GM15510 (cell line): ENCODE measurements around the gene KIAA0586.

Experiments
- POLR2A ChIP-seq: IDR thresholded peaks from 3 replicates; pipeline ENCODE4 v1.6.1; 2011; ENCODE audit warnings: borderline replicate concordance; ENCODE audit not compliant: insufficient read length; ENCODE audit errors: extremely low read depth

KIAA0586 gene

DNA sequence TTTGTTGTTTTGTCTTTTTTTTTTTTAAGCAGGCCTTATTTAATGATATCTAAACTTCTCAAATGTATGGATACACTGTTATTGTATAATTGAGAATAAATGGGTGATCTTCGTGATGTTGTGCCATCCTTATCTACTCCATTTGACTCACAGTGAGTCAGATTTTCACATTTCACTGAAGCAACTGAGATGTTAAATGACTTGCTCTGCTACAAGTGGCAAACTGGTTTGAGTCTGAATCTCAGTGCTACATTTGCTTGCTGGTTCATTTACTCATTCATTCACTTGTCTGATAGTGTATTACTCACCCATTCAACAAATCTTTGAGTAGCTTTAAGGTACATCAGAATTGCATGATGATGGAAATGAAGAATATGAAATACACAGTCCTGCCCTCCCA, 2.6 kb downstream of the KIAA0586 start:
- no peak for TF ChIP-seq POLR2A

DNA sequence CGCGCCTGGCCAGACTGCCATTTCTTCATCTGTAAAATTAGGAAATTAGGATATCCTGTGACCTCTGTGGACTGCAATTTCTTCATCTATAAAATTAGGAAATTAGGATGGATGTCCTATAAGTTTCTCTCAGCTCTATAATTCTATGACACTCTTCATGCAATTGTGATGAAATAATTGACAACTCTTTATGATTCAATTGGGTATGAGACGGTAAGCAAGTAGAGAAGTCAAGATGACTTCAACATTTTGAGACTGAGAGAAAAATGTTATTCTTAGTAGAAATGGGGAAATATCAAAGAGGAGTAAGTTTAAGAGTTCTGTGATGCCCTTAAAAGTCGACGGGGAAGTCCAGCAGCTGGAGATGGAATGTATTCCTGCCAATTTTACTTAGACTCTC, 12.0 kb downstream of the KIAA0586 start:
- TF ChIP-seq POLR2A, result no peak

- TF ChIP-seq POLR2A, result no peak
Observed at GRCh38 chr14:58444627-58445026, 17.1 kb downstream of the KIAA0586 start.

GRCh38 chr14:58455593-58456265, 28.2 kb downstream of the KIAA0586 start:
- TF ChIP-seq POLR2A, result no peak

GRCh38 chr14:58460772-58461171, 33.3 kb downstream of the KIAA0586 start:
- no peak for TF ChIP-seq POLR2A

GRCh38 chr14:58463147-58463546, 35.6 kb downstream of the KIAA0586 start:
- no peak for TF ChIP-seq POLR2A

DNA sequence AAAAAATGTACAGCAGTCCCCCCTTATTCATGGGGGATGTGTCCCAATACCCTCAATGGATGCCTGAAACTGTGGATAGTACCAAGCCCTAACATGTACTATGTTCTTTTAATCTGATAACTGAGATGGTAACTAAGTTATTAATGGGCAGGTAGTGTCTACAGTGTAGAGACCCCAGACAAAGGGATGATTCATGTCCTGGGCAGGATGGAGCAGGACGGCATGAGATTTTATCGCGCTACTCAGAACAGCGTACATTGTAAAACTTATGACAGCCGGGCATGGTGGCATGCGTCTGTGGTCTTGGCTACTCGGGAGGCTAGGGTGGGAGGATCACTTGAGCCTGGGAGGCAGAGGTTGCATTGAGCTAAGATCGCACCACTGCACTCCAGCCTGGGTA, 37.1 kb downstream of the KIAA0586 start:
- TF ChIP-seq POLR2A, result no peak

DNA sequence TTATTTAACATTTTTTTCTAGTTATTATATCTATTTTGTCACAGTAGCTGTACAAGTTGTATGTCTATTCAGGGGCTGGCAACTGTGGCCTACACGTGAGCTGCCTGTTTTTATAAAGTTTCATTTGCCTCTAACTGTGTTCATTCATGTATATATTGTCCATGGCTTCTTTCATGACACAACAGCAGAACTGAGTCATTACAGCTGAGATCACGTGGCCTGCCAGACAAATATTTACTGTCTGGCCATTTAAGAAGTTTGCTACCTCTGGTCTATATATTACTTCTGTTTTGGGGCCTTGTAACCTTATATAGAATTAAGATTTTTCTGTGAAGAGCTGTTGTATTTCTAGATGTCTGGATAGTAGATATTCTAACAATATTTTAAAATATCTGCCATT, 37.9 kb downstream of the KIAA0586 start:
- TF ChIP-seq POLR2A, result no peak

DNA sequence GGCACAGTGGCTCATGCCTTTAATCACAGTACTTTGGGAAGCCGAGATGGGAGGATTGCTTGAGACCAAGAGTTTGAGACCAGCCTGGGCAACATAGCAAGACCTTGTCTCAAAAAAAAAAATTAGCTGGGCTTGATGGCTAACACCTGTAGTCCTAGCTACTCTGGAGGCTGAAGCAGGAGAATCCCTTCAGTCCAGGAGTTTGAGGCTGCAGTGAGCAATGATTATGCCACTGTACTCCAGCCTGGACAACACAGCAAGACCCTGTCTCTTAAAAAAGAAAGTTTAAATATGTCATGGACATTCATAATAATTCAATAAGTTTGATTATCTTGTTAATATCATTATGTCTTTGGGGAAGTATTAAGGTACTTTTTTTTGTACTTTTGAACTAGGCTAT, 38.9 kb downstream of the KIAA0586 start:
- TF ChIP-seq POLR2A, result no peak

DNA sequence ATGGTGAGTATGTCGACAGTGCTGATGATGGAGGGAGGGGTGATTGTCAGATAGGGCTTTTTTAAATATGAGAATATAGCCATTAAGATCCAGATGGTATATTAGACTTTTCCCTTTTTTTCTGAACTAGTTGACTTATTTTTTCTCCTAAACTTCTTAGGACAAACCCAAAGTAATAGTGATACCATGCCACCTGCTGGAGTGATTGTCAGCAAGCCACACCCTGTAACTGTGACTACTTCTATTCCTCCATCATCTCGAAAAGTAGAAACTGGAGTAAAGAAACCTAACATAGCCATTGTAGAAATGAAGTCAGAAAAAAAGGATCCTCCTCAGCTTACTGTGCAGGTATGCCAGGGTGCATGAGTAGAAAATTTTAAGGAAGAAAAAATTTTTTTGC, 40.1 kb downstream of the KIAA0586 start:
- TF ChIP-seq POLR2A, result no peak

GRCh38 chr14:58469309-58469708, 41.8 kb downstream of the KIAA0586 start:
- no peak for TF ChIP-seq POLR2A

- no peak for TF ChIP-seq POLR2A
Observed at GRCh38 chr14:58476320-58476719, 48.8 kb downstream of the KIAA0586 start.

DNA sequence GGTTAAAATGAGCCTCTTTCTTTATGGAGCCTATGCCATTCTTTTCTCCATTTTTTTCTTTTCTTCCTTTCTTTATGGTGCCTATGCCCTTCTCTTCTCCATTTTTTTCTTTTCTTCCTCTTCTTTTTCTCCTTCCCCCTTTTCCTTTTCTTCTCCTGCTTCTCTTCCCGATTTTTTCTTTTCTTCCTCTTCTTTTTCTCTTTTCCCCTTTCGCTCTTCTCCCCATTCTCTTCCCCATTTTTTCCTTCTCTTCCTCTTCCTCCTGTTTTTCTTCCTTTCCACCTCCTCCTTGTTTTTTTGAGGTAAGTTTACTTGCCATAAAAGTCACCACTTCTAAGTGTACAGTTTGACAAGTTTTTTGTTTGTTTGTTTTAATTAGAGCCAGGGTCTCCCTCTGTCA, 50.1 kb downstream of the KIAA0586 start:
- no peak for TF ChIP-seq POLR2A

GRCh38 chr14:58479975-58480374, 52.5 kb downstream of the KIAA0586 start:
- no peak for TF ChIP-seq POLR2A

DNA sequence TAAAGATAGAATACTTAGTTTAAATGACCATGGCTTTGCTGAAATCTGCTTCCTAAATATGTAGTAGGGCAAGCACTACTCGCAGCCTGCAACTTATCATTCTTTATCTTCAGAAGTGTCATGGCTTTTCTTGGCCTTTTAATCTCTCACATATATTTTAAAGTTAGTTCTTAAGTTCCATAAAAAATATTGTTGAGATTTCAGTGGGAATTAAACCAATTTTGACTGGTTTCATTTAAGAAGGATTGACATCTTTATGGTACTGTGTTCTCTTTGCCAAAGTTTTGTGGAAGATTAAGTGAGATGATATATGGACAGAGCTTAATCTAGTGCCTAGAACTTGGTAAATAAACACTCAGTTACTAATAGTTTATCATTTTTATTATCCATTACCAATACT, 56.7 kb downstream of the KIAA0586 start:
- no peak for TF ChIP-seq POLR2A

DNA sequence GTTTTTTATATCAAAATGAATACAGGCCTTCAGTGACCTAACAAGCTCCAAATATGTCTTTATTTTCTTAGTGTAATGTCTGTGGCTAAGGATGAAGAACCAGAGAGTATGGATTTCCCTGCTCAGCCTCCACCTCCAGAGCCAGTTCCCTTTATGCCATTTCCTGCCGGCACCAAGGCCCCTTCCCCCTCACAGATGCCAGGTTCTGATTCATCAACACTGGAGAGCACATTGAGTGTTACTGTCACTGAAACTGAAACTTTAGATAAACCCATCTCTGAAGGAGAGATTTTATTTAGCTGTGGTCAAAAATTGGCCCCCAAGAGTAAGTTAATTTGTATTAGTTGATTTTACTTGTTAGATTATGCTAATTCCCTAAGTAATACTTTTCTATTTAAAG, 61.0 kb downstream of the KIAA0586 start:
- TF ChIP-seq POLR2A, result no peak

DNA sequence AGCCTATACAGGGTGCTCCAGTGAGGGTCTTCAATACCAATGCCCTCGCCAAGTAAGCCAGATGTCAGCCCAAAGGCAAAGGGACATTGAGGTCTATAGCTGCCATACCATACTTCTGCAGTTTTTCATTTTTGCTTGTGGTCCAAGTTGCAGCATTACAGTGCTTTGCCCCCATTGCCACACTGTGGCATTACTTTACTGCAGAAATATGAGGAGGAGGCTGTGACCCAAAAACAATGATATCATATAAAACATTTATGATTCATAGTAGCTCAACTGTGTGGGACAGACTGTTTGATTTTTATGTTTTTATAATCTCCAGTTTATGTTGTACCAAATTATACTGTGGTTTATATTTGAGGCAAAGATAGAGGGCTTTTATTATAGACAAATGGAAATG, 64.1 kb downstream of the KIAA0586 start:
- TF ChIP-seq POLR2A, result no peak
